ENCODE data around the gene STK11IP. TPM values are rescaled to one million over a fixed set of nuclear protein-coding genes. Genes with fewer than 3 reads are reported as not detected.

The STK11IP gene
- total and polyA plus RNA-seq, 3 donors from 2014 or later = 81.9 to 134 (median 130) TPM

DNA sequence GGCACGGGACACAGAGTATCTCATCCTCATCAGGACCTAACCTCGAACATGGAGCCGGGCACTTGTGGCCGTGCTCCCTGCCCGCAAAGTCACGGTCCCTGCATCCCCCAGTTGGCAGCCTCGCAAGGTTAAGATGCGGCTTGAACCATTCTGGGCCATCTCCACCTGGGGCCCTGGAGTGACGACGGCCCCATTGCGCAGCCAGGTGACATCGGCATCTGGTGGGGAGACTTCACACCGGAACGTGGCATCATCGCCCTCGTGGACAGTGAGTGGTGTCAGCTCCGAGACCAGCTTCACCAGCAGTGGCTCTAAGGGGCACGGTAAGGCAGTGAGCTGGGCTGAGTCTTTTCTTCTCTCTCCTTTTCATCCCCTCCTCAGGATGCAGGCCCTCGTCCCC lies 41.2 kb upstream of the STK11IP start:
- no peak for TF ChIP-seq POLR2A (IDR thresholded peaks at IDR 0.05)
- DNase-seq = no peak
- no peak overlapping the region for H3K4me3 ChIP-seq
- 91 to 94% methylated on average over 10 to 19 of the region's 19 CpGs for WGBS, 2 donors
- H3K36me3 ChIP-seq (ENCODE audit: low read depth, missing control alignments) = no peaks in the 10 kb centered on the region
- intact Hi-C loops (cut with DNase I; ENCODE audit: low total_unique reads) = no loop called here
- H3K9me3 ChIP-seq = no peaks in the 10 kb centered on the region
- peaks cover 16% of the 10 kb centered on the region for H3K4me1 ChIP-seq
- H3K27ac ChIP-seq = no peak overlapping the region
- H3K27me3 ChIP-seq = no peaks in the 10 kb centered on the region

DNA sequence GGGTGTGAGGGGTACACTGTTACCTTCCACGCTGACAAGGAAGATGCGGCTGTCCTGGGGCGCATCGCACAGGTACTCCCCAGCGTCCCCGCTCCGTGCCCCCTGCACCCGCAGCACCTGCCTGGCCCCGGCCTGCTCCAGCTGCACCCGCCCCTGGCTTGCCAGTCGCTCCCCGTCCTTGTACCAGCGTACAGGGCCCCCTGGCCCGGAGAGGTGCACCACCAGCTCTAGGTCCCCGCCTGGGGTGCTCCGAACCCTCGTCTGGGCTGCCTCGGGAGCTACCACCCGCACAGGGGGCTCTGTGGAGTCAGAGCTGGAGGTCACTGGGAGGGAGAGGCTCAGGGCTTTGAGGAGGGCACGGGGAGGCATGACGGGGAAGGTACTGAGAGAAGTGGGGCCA lies 40.3 kb upstream of the STK11IP start:
- Histone ChIP-seq H3K9me3 (no peaks in the 10 kb centered on the region), H3K4me1 (peaks cover 16% of the 10 kb centered on the region), H3K36me3 (ENCODE audit: low read depth, missing control alignments) (no peaks in the 10 kb centered on the region), H3K4me3 (no peak overlapping the region), H3K27me3 (no peaks in the 10 kb centered on the region), H3K27ac (no peak overlapping the region)
- no peak for DNase-seq
- 96% methylated on average over 21 of the region's 21 CpGs; no CpG with 5 or more reads in 1 of the 2 donors for WGBS, 2 donors
- intact Hi-C loops (cut with DNase I; ENCODE audit: low total_unique reads) = no loop called here
- TF ChIP-seq, protein P1, sequence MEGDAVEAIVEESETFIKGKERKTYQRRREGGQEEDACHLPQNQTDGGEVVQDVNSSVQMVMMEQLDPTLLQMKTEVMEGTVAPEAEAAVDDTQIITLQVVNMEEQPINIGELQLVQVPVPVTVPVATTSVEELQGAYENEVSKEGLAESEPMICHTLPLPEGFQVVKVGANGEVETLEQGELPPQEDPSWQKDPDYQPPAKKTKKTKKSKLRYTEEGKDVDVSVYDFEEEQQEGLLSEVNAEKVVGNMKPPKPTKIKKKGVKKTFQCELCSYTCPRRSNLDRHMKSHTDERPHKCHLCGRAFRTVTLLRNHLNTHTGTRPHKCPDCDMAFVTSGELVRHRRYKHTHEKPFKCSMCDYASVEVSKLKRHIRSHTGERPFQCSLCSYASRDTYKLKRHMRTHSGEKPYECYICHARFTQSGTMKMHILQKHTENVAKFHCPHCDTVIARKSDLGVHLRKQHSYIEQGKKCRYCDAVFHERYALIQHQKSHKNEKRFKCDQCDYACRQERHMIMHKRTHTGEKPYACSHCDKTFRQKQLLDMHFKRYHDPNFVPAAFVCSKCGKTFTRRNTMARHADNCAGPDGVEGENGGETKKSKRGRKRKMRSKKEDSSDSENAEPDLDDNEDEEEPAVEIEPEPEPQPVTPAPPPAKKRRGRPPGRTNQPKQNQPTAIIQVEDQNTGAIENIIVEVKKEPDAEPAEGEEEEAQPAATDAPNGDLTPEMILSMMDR (IDR thresholded peaks at IDR 0.05) = no peak
- no peak for TF ChIP-seq POLR2A (IDR thresholded peaks at IDR 0.05)

DNA sequence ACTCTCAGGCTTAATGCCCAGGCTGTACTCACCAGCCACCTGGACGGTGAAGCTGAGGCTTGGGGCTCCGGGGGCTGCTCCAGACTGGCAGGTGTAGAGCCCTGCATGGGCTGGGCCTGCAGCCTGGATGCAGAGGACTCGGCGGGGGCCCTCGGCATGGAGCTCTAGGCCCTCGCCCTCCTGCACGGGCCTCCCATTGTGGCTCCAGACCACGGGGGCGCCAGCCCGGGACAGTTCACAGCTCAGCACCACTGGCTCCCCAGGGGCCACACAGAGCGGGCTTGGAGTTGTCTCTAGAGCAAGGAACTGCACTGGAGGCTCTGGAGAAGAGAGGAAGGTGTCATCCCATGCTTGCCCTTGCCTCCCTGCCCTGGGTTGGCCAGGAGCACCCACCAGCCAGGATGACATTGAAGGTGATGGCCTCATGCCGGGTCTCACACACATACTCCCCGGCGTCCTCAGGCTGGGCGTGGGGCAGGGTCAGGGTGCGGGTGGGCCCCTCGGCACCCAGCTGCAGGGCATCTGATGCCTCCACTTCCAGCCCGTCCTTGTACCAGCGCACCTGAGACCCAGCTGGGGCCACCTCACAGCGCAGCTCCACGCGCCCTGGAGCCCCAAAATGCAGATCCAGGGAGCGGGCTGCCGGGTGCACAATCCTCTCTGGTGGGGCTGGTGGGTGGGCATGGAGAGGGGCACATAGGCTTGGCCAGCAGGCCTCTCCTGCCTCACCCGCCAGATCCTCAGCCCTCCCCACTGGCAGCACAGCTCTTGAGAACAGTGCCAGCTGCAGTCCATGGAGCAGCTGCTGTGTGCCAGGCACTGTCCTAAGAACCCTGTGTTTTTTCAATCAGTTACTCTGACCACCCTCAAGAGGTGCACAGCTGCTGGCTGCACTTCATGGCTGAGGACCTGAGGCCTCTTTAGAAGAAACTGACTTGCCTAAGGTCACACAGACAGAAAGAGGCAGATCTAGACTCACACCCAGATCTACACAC lies 39.6 kb upstream of the STK11IP start:
- Histone ChIP-seq H3K4me1 (peaks cover 12% of the 10 kb centered on the region), H3K27me3 (no peaks in the 10 kb centered on the region), H3K27ac (no peak overlapping the region), H3K9me3 (no peaks in the 10 kb centered on the region), H3K4me3 (no peak overlapping the region), H3K36me3 (ENCODE audit: low read depth, missing control alignments) (no peaks in the 10 kb centered on the region)
- WGBS, 2 donors = 93% methylated on average over 25 of the region's 25 CpGs; no CpG with 5 or more reads in 1 of the 2 donors
- intact Hi-C loops (cut with DNase I; ENCODE audit: low total_unique reads) = no loop called here
- TF ChIP-seq, protein P1 (IDR thresholded peaks at IDR 0.05) = no peak
- no peak for TF ChIP-seq POLR2A (IDR thresholded peaks at IDR 0.05)
- DNase-seq = no peak

DNA sequence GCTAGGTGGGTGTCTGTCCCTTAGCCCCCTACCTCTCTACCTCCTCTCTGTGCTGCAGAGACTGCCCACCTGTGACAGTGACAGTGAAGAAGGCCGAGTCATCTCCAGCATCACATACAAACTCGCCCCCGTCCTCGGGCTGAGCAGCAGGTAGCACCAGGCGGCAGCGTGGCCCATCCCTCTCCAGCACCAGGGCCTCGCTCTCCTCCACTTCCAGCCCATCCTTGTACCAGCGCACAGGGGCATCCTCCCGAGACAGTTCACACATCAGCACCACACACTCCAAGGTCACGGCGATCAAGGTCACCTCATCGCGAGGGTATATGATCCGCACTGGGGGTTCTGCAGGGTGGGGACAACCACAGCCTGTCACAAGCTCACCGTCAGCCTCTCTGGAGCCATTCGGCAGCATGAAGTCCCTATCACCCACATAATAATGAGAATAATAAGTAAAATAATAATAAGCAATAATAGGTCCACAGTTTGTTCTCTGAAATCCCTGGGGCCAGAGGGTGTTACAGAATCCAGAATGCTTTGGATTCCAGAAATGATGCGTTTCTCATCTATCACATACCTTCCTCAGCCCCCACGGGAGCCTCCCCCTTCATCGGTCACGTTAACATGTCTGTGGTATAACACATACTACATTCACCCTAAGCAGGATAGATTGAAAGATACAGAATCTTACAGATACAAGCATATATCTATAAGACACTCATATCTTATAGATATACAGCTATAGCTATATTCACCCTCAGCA lies 38.3 kb upstream of the STK11IP start:
- no peak for DNase-seq
- intact Hi-C loops (cut with DNase I; ENCODE audit: low total_unique reads) = no loop called here
- no peaks in the 10 kb centered on the region for H3K9me3 ChIP-seq
- WGBS, 2 donors = 58 to 84% methylated on average over 13 to 20 of the region's 20 CpGs
- no peaks in the 10 kb centered on the region for H3K27me3 ChIP-seq
- no peaks in the 10 kb centered on the region for H3K36me3 ChIP-seq (ENCODE audit: low read depth, missing control alignments)
- H3K27ac ChIP-seq = no peak overlapping the region
- peaks cover 9% of the 10 kb centered on the region for H3K4me1 ChIP-seq
- H3K4me3 ChIP-seq = no peak overlapping the region
- TF ChIP-seq, protein P1 (IDR thresholded peaks at IDR 0.05) = no peak
- TF ChIP-seq POLR2A (IDR thresholded peaks at IDR 0.05) = no peak
